ENCODE measurements around the gene STAT5A.

The STAT5A gene

GRCh38 chr17:42274812-42275526 is 13.3 kb upstream of the STAT5A start:
- H3K36me3 Mint-ChIP-seq = peaks cover 11% of the 10 kb centered on the region
- H3K4me3 Mint-ChIP-seq = peak overlapping the region; percentile 84
- H3K27me3 Mint-ChIP-seq = no peaks in the 10 kb centered on the region
- peaks cover 68% of the 10 kb centered on the region for H3K4me1 Mint-ChIP-seq
- no peak for ATAC-seq
- peak overlapping the region; percentile 75 for H3K27ac Mint-ChIP-seq
- no peaks in the 10 kb centered on the region for H3K9me3 Mint-ChIP-seq

GRCh38 chr17:42275527-42276358 is 12.6 kb upstream of the STAT5A start:
- ATAC-seq = peak; percentile 79
- Mint-ChIP-seq H3K4me1 (peaks cover 71% of the 10 kb centered on the region), H3K4me3 (peak overlapping the region; percentile 84), H3K27me3 (no peaks in the 10 kb centered on the region), H3K36me3 (peaks cover 11% of the 10 kb centered on the region), H3K9me3 (no peaks in the 10 kb centered on the region), H3K27ac (peak overlapping the region; percentile 75)

DNA sequence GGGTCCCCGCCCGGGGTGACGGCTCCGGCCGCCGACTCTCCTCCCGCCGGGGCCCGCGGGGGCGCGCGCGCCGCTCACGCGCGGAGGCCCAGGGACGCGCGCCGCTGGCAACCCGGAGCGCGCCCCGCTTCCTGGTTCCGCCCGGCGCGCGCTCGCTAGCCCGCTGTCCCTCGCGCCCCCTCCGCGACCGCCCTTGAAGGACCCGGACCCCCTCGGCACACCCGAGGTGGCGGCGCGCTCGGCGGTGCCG is 12.0 kb upstream of the STAT5A start, which contains the start of gene STAT5B:
Gene STAT5B (minus strand): TSS at position 33 of the 250 bp plus-strand sequence. CDS start 44,264 bp downstream, outside the sequence.
- Mint-ChIP-seq H3K36me3 (peaks cover 11% of the 10 kb centered on the region), H3K4me1 (peaks cover 66% of the 10 kb centered on the region)

GRCh38 chr17:42276609-42277341 is 11.5 kb upstream of the STAT5A start:
- Mint-ChIP-seq H3K4me1 (peaks cover 62% of the 10 kb centered on the region), H3K27me3 (no peaks in the 10 kb centered on the region), H3K36me3 (peaks cover 11% of the 10 kb centered on the region), H3K9me3 (no peaks in the 10 kb centered on the region), H3K27ac (peak overlapping the region; percentile 75), H3K4me3 (peak overlapping the region; percentile 81)
- no peak for ATAC-seq

More for the DNA sequence above, 12.0 kb upstream of the STAT5A start, which contains the start of gene STAT5B:
- Mint-ChIP-seq H3K27ac (peak within 1 kb of the TSS; percentile 75), H3K4me3 (peak within 1 kb of the TSS; percentile 84), H3K9me3 (no peaks in the 10 kb centered on the region), H3K27me3 (no peaks in the 10 kb centered on the region)
- peak; percentile 90 for ATAC-seq

DNA sequence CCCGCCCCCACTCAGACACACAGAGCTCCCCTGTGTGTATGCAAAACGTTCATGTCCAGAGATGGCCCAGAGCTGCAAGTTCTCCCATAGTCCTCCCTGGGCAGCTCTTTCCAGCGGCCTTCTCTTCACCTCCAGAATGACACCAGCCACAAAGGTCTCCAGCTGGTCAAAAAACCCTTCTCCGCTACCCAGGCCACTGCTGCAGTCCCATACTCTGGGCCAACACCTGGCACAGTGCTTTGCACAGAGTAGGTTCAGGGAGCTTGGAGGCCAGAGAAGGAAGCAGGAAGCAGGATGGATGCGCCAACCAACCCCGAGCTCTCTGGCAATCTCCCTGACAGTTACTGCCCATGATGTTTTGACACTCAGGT is 11.0 kb upstream of the STAT5A start:
- Mint-ChIP-seq H3K9me3 (no peaks in the 10 kb centered on the region), H3K4me1 (peaks cover 56% of the 10 kb centered on the region), H3K36me3 (peaks cover 11% of the 10 kb centered on the region), H3K27ac (peak overlapping the region; percentile 75), H3K27me3 (no peaks in the 10 kb centered on the region), H3K4me3 (peak overlapping the region; percentile 81)
- ATAC-seq = no peak

DNA sequence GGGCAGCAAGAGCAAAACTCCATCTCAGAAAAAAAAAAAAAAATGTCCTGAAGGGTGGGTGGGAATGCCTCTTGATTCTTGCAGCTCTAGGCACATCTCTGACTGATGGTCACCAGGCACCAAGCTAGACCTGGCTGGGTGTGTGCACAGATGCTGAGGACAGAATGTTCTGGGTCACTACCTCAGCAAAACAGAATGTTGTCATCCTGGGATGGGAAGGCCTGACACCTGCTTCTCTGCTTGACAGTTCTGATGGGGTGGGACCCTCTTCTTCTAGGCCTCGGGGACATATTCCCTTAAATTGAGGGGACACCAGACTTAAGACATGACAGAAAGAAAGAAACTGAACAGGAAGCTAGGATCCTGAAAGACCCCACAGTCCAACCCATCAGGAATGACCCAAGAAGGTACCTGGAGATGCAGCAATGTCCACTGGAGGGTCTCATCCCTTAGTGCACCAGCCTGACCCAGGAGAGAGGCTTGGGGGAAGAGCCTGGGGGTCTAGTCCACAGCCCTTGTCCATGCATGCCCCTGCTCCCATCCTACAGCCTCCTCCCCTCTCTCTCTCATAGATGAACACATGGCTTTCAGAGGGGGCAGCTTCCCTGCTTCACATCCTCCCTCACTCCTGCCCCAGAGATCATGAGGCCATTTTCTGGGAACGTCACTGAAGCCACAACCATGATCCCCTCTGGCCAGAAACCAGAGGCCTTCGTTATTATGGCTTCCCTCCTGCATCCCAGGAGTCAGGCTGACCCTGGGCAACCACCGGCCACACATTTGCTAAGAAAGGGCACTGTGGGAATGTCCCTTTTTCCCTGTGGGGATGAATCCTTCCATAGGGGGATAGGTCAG is 8.3 kb upstream of the STAT5A start:
- ATAC-seq = no peak
- no peak overlapping the region for H3K4me3 Mint-ChIP-seq
- H3K36me3 Mint-ChIP-seq = peaks cover 6% of the 10 kb centered on the region
- H3K27ac Mint-ChIP-seq = no peak overlapping the region
- H3K27me3 Mint-ChIP-seq = no peaks in the 10 kb centered on the region
- peaks cover 31% of the 10 kb centered on the region for H3K4me1 Mint-ChIP-seq
- H3K9me3 Mint-ChIP-seq = no peaks in the 10 kb centered on the region

DNA sequence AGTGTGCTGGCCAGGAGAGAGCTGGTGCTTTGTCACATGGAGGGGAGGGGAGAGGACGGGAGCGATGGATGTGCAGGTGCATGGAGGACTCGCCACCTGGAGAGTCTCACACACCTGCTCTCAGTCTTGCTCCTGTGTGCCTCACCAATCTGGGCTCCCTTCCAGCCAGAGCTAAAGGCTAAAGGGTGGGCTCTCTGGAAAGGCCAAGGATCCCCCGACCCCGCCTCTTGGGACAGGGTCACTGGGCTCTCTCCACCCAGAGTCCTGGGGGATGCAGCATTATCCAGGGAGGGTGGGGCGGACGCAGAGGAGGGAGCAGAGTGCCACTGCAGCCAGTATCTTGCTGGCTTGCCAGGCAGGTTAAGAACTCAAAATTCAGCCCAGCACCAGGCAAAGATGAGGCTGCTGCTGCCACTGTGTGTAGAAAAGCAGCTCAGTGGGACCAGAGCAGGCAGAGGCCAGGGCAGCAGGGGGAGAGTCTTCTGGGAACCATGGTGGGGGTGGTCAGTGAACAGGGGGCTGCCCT is 6.7 kb upstream of the STAT5A start:
- Mint-ChIP-seq H3K27me3 (no peaks in the 10 kb centered on the region), H3K36me3 (peaks cover 6% of the 10 kb centered on the region), H3K4me3 (no peak overlapping the region), H3K27ac (no peak overlapping the region), H3K4me1 (peaks cover 37% of the 10 kb centered on the region), H3K9me3 (no peaks in the 10 kb centered on the region)
- ATAC-seq = no peak

- Mint-ChIP-seq H3K4me1 (peaks cover 38% of the 10 kb centered on the region), H3K27me3 (no peaks in the 10 kb centered on the region), H3K9me3 (no peaks in the 10 kb centered on the region), H3K4me3 (no peak overlapping the region), H3K36me3 (peaks cover 6% of the 10 kb centered on the region), H3K27ac (peak overlapping the region; percentile 23)
- no peak for ATAC-seq
These were observed 5.7 kb upstream of the STAT5A start for GRCh38 chr17:42282478-42283080.

DNA sequence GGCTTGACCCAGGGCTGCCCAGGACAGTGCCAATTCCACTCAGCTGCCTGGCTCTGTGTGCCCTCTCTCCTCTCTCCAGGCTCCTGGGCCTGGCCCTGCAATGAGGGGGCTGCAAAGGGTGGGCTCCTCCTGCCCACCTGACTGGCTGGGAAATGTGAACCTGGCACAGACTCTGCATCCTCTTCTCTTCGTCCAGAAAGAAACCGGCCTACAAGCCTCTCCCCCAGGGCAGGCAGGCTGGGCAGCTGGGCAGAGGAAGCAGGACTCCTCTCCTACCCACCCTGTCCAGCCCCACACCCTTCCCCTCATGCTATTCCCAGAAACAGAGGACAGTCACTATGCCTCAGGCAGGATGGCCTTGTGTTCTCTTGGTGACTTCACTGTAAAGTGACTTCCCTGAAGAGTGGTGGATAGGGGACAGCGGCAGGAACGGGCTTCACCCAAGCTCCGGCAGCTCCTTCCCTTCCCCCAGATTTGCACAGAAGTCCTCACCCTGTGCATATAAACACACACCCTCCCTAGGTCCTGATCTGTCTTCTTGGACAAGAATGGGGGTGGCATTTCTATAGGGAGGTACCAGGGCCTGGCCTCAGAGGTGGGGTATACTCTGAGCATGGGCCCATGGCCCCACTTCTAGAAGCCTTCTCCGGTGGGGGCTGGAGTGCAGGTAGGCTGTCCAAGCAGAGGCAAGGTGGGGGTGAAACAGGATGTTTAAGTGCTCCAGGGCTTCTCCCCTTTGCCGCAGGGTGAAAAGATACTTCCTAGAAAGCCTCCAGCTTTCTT is 4.9 kb upstream of the STAT5A start:
- no peaks in the 10 kb centered on the region for H3K36me3 Mint-ChIP-seq
- H3K27me3 Mint-ChIP-seq = no peaks in the 10 kb centered on the region
- H3K4me3 Mint-ChIP-seq = no peak overlapping the region
- ATAC-seq = no peak
- H3K4me1 Mint-ChIP-seq = peaks cover 34% of the 10 kb centered on the region
- H3K9me3 Mint-ChIP-seq = no peaks in the 10 kb centered on the region
- H3K27ac Mint-ChIP-seq = peak overlapping the region; percentile 23

GRCh38 chr17:42284024-42284369 is 4.3 kb upstream of the STAT5A start:
- Mint-ChIP-seq H3K9me3 (no peaks in the 10 kb centered on the region), H3K36me3 (peaks cover 2% of the 10 kb centered on the region), H3K4me3 (no peak overlapping the region)

GRCh38 chr17:42284566-42284965 is 3.7 kb upstream of the STAT5A start:
- peaks cover 8% of the 10 kb centered on the region for H3K36me3 Mint-ChIP-seq
- H3K9me3 Mint-ChIP-seq = no peaks in the 10 kb centered on the region
- peaks cover 43% of the 10 kb centered on the region for H3K4me1 Mint-ChIP-seq
- ATAC-seq = no peak
- H3K4me3 Mint-ChIP-seq = no peak overlapping the region
- no peak overlapping the region for H3K27ac Mint-ChIP-seq
- H3K27me3 Mint-ChIP-seq = no peaks in the 10 kb centered on the region

More at GRCh38 chr17:42284024-42284369, 4.3 kb upstream of the STAT5A start:
- no peak overlapping the region for H3K27ac Mint-ChIP-seq
- ATAC-seq = no peak
- peaks cover 37% of the 10 kb centered on the region for H3K4me1 Mint-ChIP-seq
- no peaks in the 10 kb centered on the region for H3K27me3 Mint-ChIP-seq

GRCh38 chr17:42285346-42286050 is 2.8 kb upstream of the STAT5A start:
- peak overlapping the region; percentile 98 for H3K4me3 Mint-ChIP-seq
- ATAC-seq = no peak
- H3K27me3 Mint-ChIP-seq = no peaks in the 10 kb centered on the region
- peaks cover 17% of the 10 kb centered on the region for H3K36me3 Mint-ChIP-seq
- H3K27ac Mint-ChIP-seq = peak overlapping the region; percentile 95
- peaks cover 47% of the 10 kb centered on the region for H3K4me1 Mint-ChIP-seq
- no peaks in the 10 kb centered on the region for H3K9me3 Mint-ChIP-seq

Data from stimulated activated memory B cell treated with anti-CD40 and anti-IgM and Interleukin-4, amounts not matched to agents 10 μg/mL and 1 μg/mL and 100 μg/mL, for 72 hours (primary cell).